ENCODE measurements around the gene CTTNBP2NL.
A peak's percentile ranks its signal among the peaks of the same experiment; 100 is the strongest.
"Not testable (repeated sequence)": the region's sequence is repeated elsewhere in the genome, so short reads cannot be mapped to it uniquely, and the experiment has no call there.

The CTTNBP2NL gene

GRCh38 chr1:112387807-112388206 lies 8.2 kb upstream of the CTTNBP2NL start:
- DNase-seq: no peak

- DNase-seq: peak; percentile 56
Observed at GRCh38 chr1:112388436-112388835, 7.6 kb upstream of the CTTNBP2NL start.

- DNase-seq: no peak
Observed at GRCh38 chr1:112389689-112390088, 6.3 kb upstream of the CTTNBP2NL start.

- DNase-seq: not testable (repeated sequence)
Observed at GRCh38 chr1:112390335-112390734, 5.7 kb upstream of the CTTNBP2NL start.

GRCh38 chr1:112390775-112391602 lies 5.0 kb upstream of the CTTNBP2NL start:
- peak; percentile 97 for DNase-seq

GRCh38 chr1:112391603-112391940 lies 4.4 kb upstream of the CTTNBP2NL start:
- no peak for DNase-seq

GRCh38 chr1:112393631-112393974 lies 2.4 kb upstream of the CTTNBP2NL start:
- DNase-seq: peak; percentile 40

GRCh38 chr1:112394743-112395062 lies 1.3 kb upstream of the CTTNBP2NL start:
- DNase-seq: no peak

- peak; percentile 43 for DNase-seq
Observed at GRCh38 chr1:112395256-112395820, 676 bp upstream of the CTTNBP2NL start.

- DNase-seq: no peak
Observed at GRCh38 chr1:112396653-112397471, 848 bp downstream of the CTTNBP2NL start.

- DNase-seq: no peak
Observed at GRCh38 chr1:112397841-112398240, 1.8 kb downstream of the CTTNBP2NL start.

GRCh38 chr1:112399456-112399855 lies 3.4 kb downstream of the CTTNBP2NL start:
- no peak for DNase-seq

GRCh38 chr1:112400706-112401105 lies 4.7 kb downstream of the CTTNBP2NL start:
- not testable (repeated sequence) for DNase-seq

GRCh38 chr1:112402682-112403643 lies 6.9 kb downstream of the CTTNBP2NL start:
- DNase-seq: peak; percentile 49

- no peak for DNase-seq
Observed at GRCh38 chr1:112406771-112407170, 10.8 kb downstream of the CTTNBP2NL start.

- no peak for DNase-seq
Observed at GRCh38 chr1:112409414-112409813, 13.4 kb downstream of the CTTNBP2NL start.

GRCh38 chr1:112410673-112411072 lies 14.7 kb downstream of the CTTNBP2NL start:
- DNase-seq: no peak

- DNase-seq: no peak
Observed at GRCh38 chr1:112417271-112417670, 21.3 kb downstream of the CTTNBP2NL start.

GRCh38 chr1:112418099-112418892 lies 22.3 kb downstream of the CTTNBP2NL start:
- no peak for DNase-seq

GRCh38 chr1:112423207-112423606 lies 27.2 kb downstream of the CTTNBP2NL start:
- peak; percentile 55 for DNase-seq

- peak; percentile 42 for DNase-seq
Observed at GRCh38 chr1:112423666-112424065, 27.7 kb downstream of the CTTNBP2NL start.

- DNase-seq: no peak
Observed at GRCh38 chr1:112429749-112430148, 33.7 kb downstream of the CTTNBP2NL start.
